DND-41 (cell line): ENCODE data around the gene GPHA2.

Experiments used
- ATAC-seq: fragments of 200-7000 bp; cut with Tn5 transposase; 3 replicates; pipeline ENCODE4 v1.9.1; 2021; ENCODE audit warnings: low read depth; ENCODE audit not compliant: insufficient read depth
- DNase-seq: peaks from one replicate; pipeline ENCODE4 v3.0.0-alpha.2; 2020
- H2AFZ ChIP-seq: 2 replicates; pipeline ENCODE4 v1.6.0; 2012; ENCODE audit warnings: low read depth, low read length
- H3K27ac ChIP-seq: 2 replicates; pipeline ENCODE4 v1.5.1; 2012; ENCODE audit warnings: low read length, inconsistent platforms
- H3K27me3 ChIP-seq: fragments of 200-600 bp; sonication (generic); 2 replicates; pipeline ENCODE4 v1.6.0; 2012; ENCODE audit warnings: low read length, mild to moderate bottlenecking, inconsistent platforms; ENCODE audit not compliant: insufficient read depth, poor library complexity
- H3K36me3 ChIP-seq: 2 replicates; pipeline ENCODE4 v1.5.1; 2012; ENCODE audit warnings: low read length, inconsistent platforms; ENCODE audit not compliant: insufficient read depth
- H3K4me1 ChIP-seq: 2 replicates; pipeline ENCODE4 v1.5.1; 2012; ENCODE audit warnings: mild to moderate bottlenecking, low read length; ENCODE audit not compliant: insufficient read depth
- H3K4me2 ChIP-seq: 2 replicates; pipeline ENCODE4 v1.6.0; 2012; ENCODE audit warnings: mild to moderate bottlenecking, moderate library complexity, low read length, inconsistent platforms; ENCODE audit not compliant: insufficient read depth
- H3K4me3 ChIP-seq, 2 experiments: fragments of 200-600 bp in 1 of 2; shearing (Covaris generic) in 1 of 2; 2 replicates each; pipeline ENCODE4 v1.5.1; 2012 to 2016; ENCODE audit warnings: inconsistent platforms in 2 of 2, low read length in 2 of 2, mild to moderate bottlenecking in 2 of 2, low read depth in 1 of 2, moderate library complexity in 1 of 2
- H3K79me2 ChIP-seq: 2 replicates; pipeline ENCODE4 v1.6.0; 2012; ENCODE audit warnings: low read length, inconsistent platforms; ENCODE audit not compliant: insufficient read depth
- H3K9ac ChIP-seq: 2 replicates; pipeline ENCODE4 v1.6.0; 2012; ENCODE audit warnings: low read depth, mild to moderate bottlenecking, inconsistent platforms, low read length, moderate library complexity
- H3K9me3 ChIP-seq: 2 replicates; pipeline ENCODE4 v1.5.1; 2012; ENCODE audit warnings: low read length, moderate library complexity, mild to moderate bottlenecking, inconsistent platforms; ENCODE audit not compliant: insufficient read depth, severe bottlenecking
- H4K20me1 ChIP-seq: 2 replicates; pipeline ENCODE4 v1.6.0; 2012; ENCODE audit warnings: low read length; ENCODE audit not compliant: insufficient read depth
- EZH2 ChIP-seq: IDR thresholded peaks from 3 replicates; pipeline ENCODE4 v1.6.1; 2012; ENCODE audit warnings: borderline replicate concordance, low read depth, mild to moderate bottlenecking, moderate library complexity, low read length, inconsistent platforms; ENCODE audit not compliant: severe bottlenecking
- TF ChIP-seq, protein P1 (sequence below): IDR thresholded peaks from 2 replicates; pipeline ENCODE4 v1.5.1; 2012; ENCODE audit warnings: borderline replicate concordance, low read length, moderate library complexity, mild to moderate bottlenecking; ENCODE audit not compliant: poor library complexity, severe bottlenecking; ENCODE audit errors: extremely low read depth

Gene GPHA2

DNA sequence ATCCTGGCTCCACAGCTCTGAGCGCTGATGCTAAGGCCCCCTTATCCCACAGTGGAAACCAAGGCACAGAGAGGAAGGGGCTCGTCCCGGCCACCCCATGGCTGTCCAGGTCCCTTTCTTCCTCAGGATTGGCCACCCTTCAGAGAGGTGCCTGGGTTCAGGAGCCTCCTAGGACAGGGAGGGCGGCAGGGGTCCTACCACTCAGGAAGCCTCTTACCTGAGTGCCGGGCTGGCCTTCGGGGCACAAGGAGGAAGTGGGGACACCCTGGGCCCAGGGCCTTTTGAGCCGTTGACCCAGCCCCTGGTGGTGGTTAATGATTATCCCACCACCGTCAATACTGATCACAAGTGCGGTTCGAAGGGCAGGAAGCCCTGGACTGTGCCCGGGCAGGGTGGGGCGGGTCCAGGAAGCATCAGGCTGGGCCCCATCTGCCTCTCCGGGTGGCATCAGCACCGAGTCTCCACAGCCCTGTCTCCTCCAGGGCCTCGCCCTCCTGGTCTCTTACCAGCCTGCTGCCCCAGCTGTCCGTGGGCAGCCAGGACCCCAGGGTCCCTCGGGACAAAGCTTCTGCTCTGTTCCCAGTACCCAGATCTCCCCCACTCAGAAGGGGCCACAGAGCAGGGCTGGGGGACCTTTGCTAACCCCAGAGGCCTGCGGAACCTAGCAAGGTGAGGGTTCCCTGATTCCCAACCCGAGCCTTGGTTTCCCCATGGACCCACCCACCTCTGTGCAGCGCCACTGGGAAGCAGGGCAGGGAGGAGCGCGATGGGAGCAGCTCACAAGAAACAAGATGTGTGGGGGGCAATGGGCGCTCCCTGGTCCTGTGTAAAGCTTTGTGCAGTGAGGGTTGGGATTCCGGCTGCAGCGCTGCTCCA, 42.3 kb downstream of the GPHA2 start:
- ATAC-seq (no peak), DNase-seq (no peak)
- Histone ChIP-seq H3K36me3 (peaks cover 26% of the 10 kb centered on the region), H3K79me2 (no peaks in the 10 kb centered on the region), H3K27ac (no peak overlapping the region), H3K4me2 (no peak overlapping the region; the same call in 1 of the 2 replicates), H2AFZ (no peak overlapping the region), H4K20me1 (no peaks in the 10 kb centered on the region), H3K4me3 (no peak overlapping the region), H3K27me3 (no peaks in the 10 kb centered on the region), H3K9me3 (no peaks in the 10 kb centered on the region), H3K4me1 (peaks cover under 1% of the 10 kb centered on the region; the same call in 1 of the 2 replicates), H3K9ac (no peak overlapping the region)
- no peak for TF ChIP-seq EZH2
- TF ChIP-seq, protein P1, sequence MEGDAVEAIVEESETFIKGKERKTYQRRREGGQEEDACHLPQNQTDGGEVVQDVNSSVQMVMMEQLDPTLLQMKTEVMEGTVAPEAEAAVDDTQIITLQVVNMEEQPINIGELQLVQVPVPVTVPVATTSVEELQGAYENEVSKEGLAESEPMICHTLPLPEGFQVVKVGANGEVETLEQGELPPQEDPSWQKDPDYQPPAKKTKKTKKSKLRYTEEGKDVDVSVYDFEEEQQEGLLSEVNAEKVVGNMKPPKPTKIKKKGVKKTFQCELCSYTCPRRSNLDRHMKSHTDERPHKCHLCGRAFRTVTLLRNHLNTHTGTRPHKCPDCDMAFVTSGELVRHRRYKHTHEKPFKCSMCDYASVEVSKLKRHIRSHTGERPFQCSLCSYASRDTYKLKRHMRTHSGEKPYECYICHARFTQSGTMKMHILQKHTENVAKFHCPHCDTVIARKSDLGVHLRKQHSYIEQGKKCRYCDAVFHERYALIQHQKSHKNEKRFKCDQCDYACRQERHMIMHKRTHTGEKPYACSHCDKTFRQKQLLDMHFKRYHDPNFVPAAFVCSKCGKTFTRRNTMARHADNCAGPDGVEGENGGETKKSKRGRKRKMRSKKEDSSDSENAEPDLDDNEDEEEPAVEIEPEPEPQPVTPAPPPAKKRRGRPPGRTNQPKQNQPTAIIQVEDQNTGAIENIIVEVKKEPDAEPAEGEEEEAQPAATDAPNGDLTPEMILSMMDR: no peak

- H4K20me1 ChIP-seq: no peaks in the 10 kb centered on the region
- no peaks in the 10 kb centered on the region for H3K79me2 ChIP-seq
- no peak overlapping the region for H3K27ac ChIP-seq
- H3K9ac ChIP-seq: no peak overlapping the region
- no peak overlapping the region for H3K4me3 ChIP-seq
- H3K9me3 ChIP-seq: no peaks in the 10 kb centered on the region
- DNase-seq: no peak
- no peaks in the 10 kb centered on the region for H3K27me3 ChIP-seq
- no peak for ATAC-seq
- no peak overlapping the region for H3K4me2 ChIP-seq
- H3K4me1 ChIP-seq: peaks cover 6% of the 10 kb centered on the region
- peaks cover 21% of the 10 kb centered on the region for H3K36me3 ChIP-seq
- no peak for TF ChIP-seq EZH2
- TF ChIP-seq, protein P1: no peak
- no peak overlapping the region for H2AFZ ChIP-seq
These were observed 42.9 kb downstream of the GPHA2 start for GRCh38 chr11:64892838-64893193.

DNA sequence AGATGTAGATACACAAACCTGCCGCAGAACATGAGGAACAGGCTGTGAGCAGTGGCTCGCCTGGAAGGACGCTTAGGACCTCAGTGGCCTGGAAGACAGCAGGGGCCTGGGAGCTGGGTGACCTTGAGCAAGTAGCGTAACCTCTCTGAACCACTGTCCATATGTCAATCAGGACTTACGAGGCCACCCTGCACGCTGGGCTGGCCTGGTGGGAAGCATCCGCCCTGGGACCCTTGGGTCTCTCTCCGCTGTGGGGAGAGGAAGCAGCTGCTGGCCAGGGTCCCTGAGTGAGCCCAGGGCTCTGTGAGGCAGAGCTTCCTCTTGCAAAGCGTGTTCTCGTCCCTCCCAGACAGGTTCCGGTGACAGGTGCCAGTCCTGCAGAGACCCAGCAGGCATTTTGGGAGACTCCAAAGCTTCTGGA, 43.3 kb downstream of the GPHA2 start:
- H3K27ac ChIP-seq: no peak overlapping the region
- ATAC-seq (no peak), DNase-seq (no peak)
- no peaks in the 10 kb centered on the region for H3K79me2 ChIP-seq
- TF ChIP-seq, protein P1: no peak
- no peak for TF ChIP-seq EZH2
- H3K4me3 ChIP-seq: no peak overlapping the region
- H3K9ac ChIP-seq: no peak overlapping the region
- H3K27me3 ChIP-seq: no peaks in the 10 kb centered on the region
- H3K4me1 ChIP-seq: peaks cover 10% of the 10 kb centered on the region
- no peak overlapping the region for H2AFZ ChIP-seq
- peaks cover 18% of the 10 kb centered on the region for H3K36me3 ChIP-seq
- H3K4me2 ChIP-seq: no peak overlapping the region
- no peaks in the 10 kb centered on the region for H4K20me1 ChIP-seq
- no peaks in the 10 kb centered on the region for H3K9me3 ChIP-seq
